HCT116 (cell line): ENCODE data around the gene LGALS3. TPM values are rescaled to one million over a fixed set of nuclear protein-coding genes. Genes with fewer than 3 reads are reported as not detected.

Experiments used
- ATAC-seq: fragments of 200-7000 bp; cut with Tn5 transposase; 2 replicates; pipeline ENCODE4 v1.9.1; 2020; ENCODE audit warnings: mild to moderate bottlenecking, moderate library complexity
- BruUV-seq: library from RNA; stranded (reverse); fragments of 400-500 nt; replicated peaks from 2 replicates; lab custom pipeline; 2021; lab: Mats Ljungman, UMichigan
- CTCF ChIA-PET: fragments of 300-600 bp; sonication (Branson Sonifier 250); formaldehyde crosslinking; loops from one replicate; lab custom pipeline; 2021; ENCODE audit warnings: antibody characterized with exemption; lab: Charles Lee
- POLR2A ChIA-PET: fragments of 300-600, 350-600 bp; sonication (Branson Sonifier 250); formaldehyde crosslinking; loops from one replicate; lab custom pipeline; 2021; ENCODE audit warnings: antibody characterized with exemption; lab: Charles Lee
- RAD21 ChIA-PET, 2 experiments: fragments of 300-600 bp; sonication (Branson Sonifier 250); formaldehyde crosslinking; loops; one replicate each; lab custom pipeline; 2023; ENCODE audit warnings: low total read pairs in 2 of 2; ENCODE audit not compliant: uncharacterized antibody in 2 of 2, unreplicated experiment in 2 of 2, low non-redundant PET in 1 of 2; lab: Charles Lee
- DNase-seq: peaks from one replicate; pipeline ENCODE4 v3.0.0-alpha.2; 2010; ENCODE audit warnings: low read depth, low spot score
- H2AFZ ChIP-seq: fragments of 200-600 bp; shearing (Covaris generic), sonication (generic); 2 replicates; pipeline ENCODE4 v1.6.1; 2017; ENCODE audit warnings: low read depth, mixed run types, mixed read lengths, antibody characterized with exemption, low read length; ENCODE audit not compliant: poor library complexity, severe bottlenecking
- H3K27ac ChIP-seq: 2 replicates; pipeline ENCODE4 v1.5.1; 2012; ENCODE audit warnings: low read depth, low read length
- H3K27me3 ChIP-seq: fragments of 200-600 bp; sonication (generic); 2 replicates; pipeline ENCODE4 v1.6.1; 2016; ENCODE audit warnings: mixed run types, low read length, mixed read lengths; ENCODE audit not compliant: insufficient read depth
- H3K36me3 ChIP-seq, 2 experiments: fragments of 200-500 bp in 1 of 2; fragments of 200-600 bp in 1 of 2; sonication (Bioruptor generic) in 1 of 2; sonication (generic) in 1 of 2; 2 replicates each; pipeline versions ENCODE4 v1.5.1 to v1.6.1; 2014 to 2016; ENCODE audit warnings: low read length in 2 of 2, inconsistent platforms in 1 of 2, mixed read lengths in 1 of 2, mixed run types in 1 of 2; ENCODE audit not compliant: insufficient read depth in 2 of 2, control insufficient read depth in 1 of 2
- H3K4me1 ChIP-seq, 2 experiments: fragments of 200-600 bp in 1 of 2; sonication (generic) in 1 of 2; 2 replicates each; pipeline versions ENCODE4 v1.5.1 to v1.6.1; 2012 to 2017; ENCODE audit warnings: low read length in 2 of 2, inconsistent platforms in 1 of 2, mild to moderate bottlenecking in 1 of 2, mixed read lengths in 1 of 2, mixed run types in 1 of 2, moderate library complexity in 1 of 2; ENCODE audit not compliant: insufficient read depth in 2 of 2, control insufficient read depth in 1 of 2
- H3K4me2 ChIP-seq: fragments of 200-600 bp; sonication (generic); 2 replicates; pipeline ENCODE4 v1.6.1; 2017; ENCODE audit warnings: mixed run types, low read length, mixed read lengths
- H3K4me3 ChIP-seq, 2 experiments: fragments of 200-600 bp in 1 of 2; sonication (generic) in 1 of 2; replicated peaks in 1 of 2; 2 replicates each; pipeline ENCODE4 v1.5.1; 2011 to 2016; ENCODE audit warnings: low read length in 2 of 2, control low read depth in 1 of 2, low read depth in 1 of 2, mild to moderate bottlenecking in 1 of 2, mixed read lengths in 1 of 2, mixed run types in 1 of 2
- H3K79me2 ChIP-seq: fragments of 200-600 bp; sonication (generic); 2 replicates; pipeline ENCODE4 v1.6.1; 2017; ENCODE audit warnings: mild to moderate bottlenecking, mixed run types, low read length, moderate library complexity, mixed read lengths; ENCODE audit not compliant: insufficient read depth
- H3K9ac ChIP-seq: fragments of 200-600 bp; sonication (generic); 2 replicates; pipeline ENCODE4 v1.6.1; 2016; ENCODE audit warnings: low read length, mixed read lengths
- H3K9me2 ChIP-seq: fragments of 200-600 bp; sonication (generic), shearing (Covaris generic); 2 replicates; pipeline ENCODE4 v1.6.1; 2017; ENCODE audit warnings: mixed run types, mild to moderate bottlenecking, moderate library complexity; ENCODE audit not compliant: insufficient read depth
- H3K9me3 ChIP-seq, 2 experiments: fragments of 200-500 bp in 1 of 2; fragments of 200-600 bp in 1 of 2; sonication (Bioruptor generic) in 1 of 2; sonication (generic) in 1 of 2; 2 replicates each; pipeline ENCODE4 v1.6.1; 2014 to 2017; ENCODE audit warnings: low read length in 2 of 2, mixed read lengths in 2 of 2, inconsistent platforms in 1 of 2, low read depth in 1 of 2, mild to moderate bottlenecking in 1 of 2, mixed run types in 1 of 2, moderate library complexity in 1 of 2; ENCODE audit not compliant: control insufficient read depth in 1 of 2, insufficient read depth in 1 of 2
- H4K20me1 ChIP-seq: fragments of 200-600 bp; sonication (generic), shearing (Covaris generic); 2 replicates; pipeline ENCODE4 v1.6.1; 2017; ENCODE audit warnings: mixed run types, mild to moderate bottlenecking, moderate library complexity; ENCODE audit not compliant: insufficient read depth
- RAD21 ChIP-seq: IDR thresholded peaks from 2 replicates; pipeline ENCODE4 v1.6.1; 2012; ENCODE audit warnings: low read depth, mild to moderate bottlenecking
- TCF7L2 ChIP-seq: IDR thresholded peaks from 2 replicates; pipeline ENCODE4 v1.7.0; 2011; ENCODE audit warnings: borderline replicate concordance, inconsistent platforms; ENCODE audit not compliant: insufficient read depth, insufficient read length; ENCODE audit errors: extremely low read depth
- intact Hi-C: fragments of 100-400 bp; cut with micrococcal nuclease; formaldehyde crosslinking; loops from 2 replicates; pipeline ENCODE4 v1.10.0; 2022
- total RNA-seq: library from RNA; stranded (reverse); gene quantifications from one replicate; pipeline ENCODE4 v1.2.1, GENCODE V29; 2021; ENCODE audit not compliant: unreplicated experiment
- TF ChIP-seq, protein P1 (sequence below): IDR thresholded peaks from 2 replicates; pipeline ENCODE4 v1.6.1; 2011; ENCODE audit warnings: mild to moderate bottlenecking, low read length, moderate library complexity; ENCODE audit not compliant: insufficient replicate concordance; ENCODE audit errors: extremely low read depth
- TF ChIP-seq, protein P2 (sequence below): IDR thresholded peaks from 2 replicates; pipeline ENCODE4 v1.6.1; 2012
- TF ChIP-seq, protein P3 (sequence below): IDR thresholded peaks from 2 replicates; pipeline ENCODE4 v1.6.1; 2012

Gene LGALS3
- total RNA-seq, 1 experiment from 2014 or later, result 86.1 TPM

DNA sequence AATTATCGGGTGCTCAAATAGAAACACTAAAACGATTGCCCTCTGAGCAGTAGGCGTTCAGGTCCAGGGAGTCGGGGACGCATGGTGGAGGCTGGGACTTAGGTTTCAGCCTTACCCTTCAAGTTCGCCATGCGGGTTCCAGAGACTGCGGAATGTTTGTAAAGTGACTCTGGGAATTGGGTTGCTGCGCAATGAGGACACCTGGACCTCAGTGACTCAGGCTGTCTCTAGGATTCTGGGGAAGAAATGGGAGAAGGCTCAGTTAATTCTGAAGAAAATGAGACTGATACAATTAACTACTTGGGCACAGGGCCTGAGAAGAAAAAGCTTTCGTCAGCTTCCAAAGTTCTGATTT is 1.1 kb downstream of the LGALS3 start:
- POLR2A ChIA-PET, result interaction anchor here (0.6 to 2.1 kb wide), 4 partner anchors 21 to 79 kb away, joined by 3 to 17 read pairs (median 10); no protein-coding TSS in a partner anchor
- CTCF ChIA-PET, result interaction anchor here (1.4 to 1.8 kb wide), 2 partner anchors 28 to 40 kb away, joined by 3 to 5 read pairs; no protein-coding TSS in a partner anchor
- intact Hi-C loops, result no loop called here
- RAD21 ChIA-PET, result no interaction called here
- H4K20me1 ChIP-seq, result no peaks in the 10 kb centered on the region
- H3K27ac ChIP-seq, result peak overlapping the region; percentile 79
- H3K9me3 ChIP-seq, result no peaks in the 10 kb centered on the region
- no peaks in the 10 kb centered on the region for H3K9me2 ChIP-seq
- ATAC-seq (no peak), DNase-seq (no peak)
- no peak overlapping the region for H2AFZ ChIP-seq
- no peaks in the 10 kb centered on the region for H3K27me3 ChIP-seq
- no peak for TF ChIP-seq RAD21
- TF ChIP-seq, protein P1, sequence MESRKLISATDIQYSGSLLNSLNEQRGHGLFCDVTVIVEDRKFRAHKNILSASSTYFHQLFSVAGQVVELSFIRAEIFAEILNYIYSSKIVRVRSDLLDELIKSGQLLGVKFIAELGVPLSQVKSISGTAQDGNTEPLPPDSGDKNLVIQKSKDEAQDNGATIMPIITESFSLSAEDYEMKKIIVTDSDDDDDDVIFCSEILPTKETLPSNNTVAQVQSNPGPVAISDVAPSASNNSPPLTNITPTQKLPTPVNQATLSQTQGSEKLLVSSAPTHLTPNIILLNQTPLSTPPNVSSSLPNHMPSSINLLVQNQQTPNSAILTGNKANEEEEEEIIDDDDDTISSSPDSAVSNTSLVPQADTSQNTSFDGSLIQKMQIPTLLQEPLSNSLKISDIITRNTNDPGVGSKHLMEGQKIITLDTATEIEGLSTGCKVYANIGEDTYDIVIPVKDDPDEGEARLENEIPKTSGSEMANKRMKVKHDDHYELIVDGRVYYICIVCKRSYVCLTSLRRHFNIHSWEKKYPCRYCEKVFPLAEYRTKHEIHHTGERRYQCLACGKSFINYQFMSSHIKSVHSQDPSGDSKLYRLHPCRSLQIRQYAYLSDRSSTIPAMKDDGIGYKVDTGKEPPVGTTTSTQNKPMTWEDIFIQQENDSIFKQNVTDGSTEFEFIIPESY, result no peak
- TF ChIP-seq TCF7L2, result no peak
- TF ChIP-seq, protein P2, sequence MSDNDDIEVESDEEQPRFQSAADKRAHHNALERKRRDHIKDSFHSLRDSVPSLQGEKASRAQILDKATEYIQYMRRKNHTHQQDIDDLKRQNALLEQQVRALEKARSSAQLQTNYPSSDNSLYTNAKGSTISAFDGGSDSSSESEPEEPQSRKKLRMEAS, result peak; percentile 38; the same call in 1 of the 2 replicates
- TF ChIP-seq, protein P3, sequence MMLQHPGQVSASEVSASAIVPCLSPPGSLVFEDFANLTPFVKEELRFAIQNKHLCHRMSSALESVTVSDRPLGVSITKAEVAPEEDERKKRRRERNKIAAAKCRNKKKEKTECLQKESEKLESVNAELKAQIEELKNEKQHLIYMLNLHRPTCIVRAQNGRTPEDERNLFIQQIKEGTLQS, result no peak
- peak overlapping the region; percentile 77 for H3K4me2 ChIP-seq
- BruUV-seq, result TSS peak; percentile 46
- H3K4me3 ChIP-seq, result peak overlapping the region; percentile 74 to 80
- H3K79me2 ChIP-seq, result peaks cover 50% of the 10 kb centered on the region
- peaks cover 30 to 57% of the 10 kb centered on the region in 2 experiments for H3K4me1 ChIP-seq
- H3K9ac ChIP-seq, result peak overlapping the region; percentile 77
- H3K36me3 ChIP-seq, result no peaks in the 10 kb centered on the region
